Glutamatergic neuron (in vitro differentiated cells): ENCODE results near the gene PTX3. TPM values are rescaled to one million over a fixed set of nuclear protein-coding genes. Genes with fewer than 3 reads are reported as not detected.

Experiments
- DNase-seq: peaks from one replicate; pipeline ENCODE4 v3.0.0; 2022
- H3K27ac Mint-ChIP-seq: one replicate; pipeline ENCODE4 v1.8.0; 2020; ENCODE audit warnings: mild to moderate bottlenecking, mixed read lengths, inconsistent platforms; ENCODE audit not compliant: unreplicated experiment
- H3K27me3 Mint-ChIP-seq: one replicate; pipeline ENCODE4 v1.8.0; 2020; ENCODE audit warnings: mild to moderate bottlenecking, moderate library complexity, mixed read lengths, inconsistent platforms; ENCODE audit not compliant: unreplicated experiment
- H3K36me3 Mint-ChIP-seq: one replicate; pipeline ENCODE4 v1.8.0; 2020; ENCODE audit warnings: mild to moderate bottlenecking, mixed read lengths, inconsistent platforms; ENCODE audit not compliant: unreplicated experiment
- H3K4me1 Mint-ChIP-seq: one replicate; pipeline ENCODE4 v1.8.0; 2020; ENCODE audit warnings: mild to moderate bottlenecking, low read depth, mixed read lengths, inconsistent platforms; ENCODE audit not compliant: unreplicated experiment
- H3K4me3 Mint-ChIP-seq: one replicate; pipeline ENCODE4 v1.8.0; 2020; ENCODE audit warnings: mild to moderate bottlenecking, mixed read lengths, inconsistent platforms; ENCODE audit not compliant: unreplicated experiment
- H3K9me3 Mint-ChIP-seq: one replicate; pipeline ENCODE4 v1.8.0; 2020; ENCODE audit warnings: mild to moderate bottlenecking, moderate library complexity, mixed read lengths, inconsistent platforms; ENCODE audit not compliant: unreplicated experiment
- total RNA-seq: library from RNA; stranded (reverse); fragmentation: NEBNext Ultra II Directional; extraction: Animal tissue kit (Norgen Biotek cat#: 25700); gene quantifications from one replicate; pipeline ENCODE4 v1.2.1, GENCODE V29; 2021; ENCODE audit not compliant: unreplicated experiment
- TF ChIP-seq, protein P1 (sequence below): fragments of 200-600 bp; sonication (generic); IDR thresholded peaks from one replicate; pipeline ENCODE4 v1.5.0; 2021; ENCODE audit not compliant: partially characterized antibody, unreplicated experiment

The PTX3 gene
- total RNA-seq, 1 donor from 2014 or later: 2.4 TPM

DNA sequence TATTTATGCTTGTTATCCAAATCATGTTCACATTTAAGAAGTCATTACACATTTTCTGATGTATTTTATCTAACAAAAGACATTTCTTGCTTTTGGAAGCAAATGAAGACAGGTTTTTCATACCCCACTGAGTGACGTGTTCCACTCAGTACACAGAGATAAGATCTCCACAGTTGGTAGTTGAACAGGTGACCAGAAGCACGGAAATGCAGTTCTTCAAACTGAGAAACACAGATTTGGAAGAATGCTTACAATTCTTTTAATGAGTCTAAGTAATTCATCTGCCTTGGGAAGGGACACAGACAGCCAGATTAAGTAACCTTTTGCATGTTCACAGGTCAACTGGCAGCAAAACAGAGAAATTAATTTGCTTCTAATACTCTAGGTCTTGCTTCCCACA, 23.1 kb downstream of the PTX3 start:
- TF ChIP-seq, protein P1, sequence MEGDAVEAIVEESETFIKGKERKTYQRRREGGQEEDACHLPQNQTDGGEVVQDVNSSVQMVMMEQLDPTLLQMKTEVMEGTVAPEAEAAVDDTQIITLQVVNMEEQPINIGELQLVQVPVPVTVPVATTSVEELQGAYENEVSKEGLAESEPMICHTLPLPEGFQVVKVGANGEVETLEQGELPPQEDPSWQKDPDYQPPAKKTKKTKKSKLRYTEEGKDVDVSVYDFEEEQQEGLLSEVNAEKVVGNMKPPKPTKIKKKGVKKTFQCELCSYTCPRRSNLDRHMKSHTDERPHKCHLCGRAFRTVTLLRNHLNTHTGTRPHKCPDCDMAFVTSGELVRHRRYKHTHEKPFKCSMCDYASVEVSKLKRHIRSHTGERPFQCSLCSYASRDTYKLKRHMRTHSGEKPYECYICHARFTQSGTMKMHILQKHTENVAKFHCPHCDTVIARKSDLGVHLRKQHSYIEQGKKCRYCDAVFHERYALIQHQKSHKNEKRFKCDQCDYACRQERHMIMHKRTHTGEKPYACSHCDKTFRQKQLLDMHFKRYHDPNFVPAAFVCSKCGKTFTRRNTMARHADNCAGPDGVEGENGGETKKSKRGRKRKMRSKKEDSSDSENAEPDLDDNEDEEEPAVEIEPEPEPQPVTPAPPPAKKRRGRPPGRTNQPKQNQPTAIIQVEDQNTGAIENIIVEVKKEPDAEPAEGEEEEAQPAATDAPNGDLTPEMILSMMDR: no peak
- Mint-ChIP-seq H3K27me3 (no peaks in the 10 kb centered on the region), H3K9me3 (no peaks in the 10 kb centered on the region), H3K4me1 (no peaks in the 10 kb centered on the region), H3K4me3 (no peak overlapping the region), H3K27ac (no peak overlapping the region), H3K36me3 (no peaks in the 10 kb centered on the region)
- no peak for DNase-seq

DNA sequence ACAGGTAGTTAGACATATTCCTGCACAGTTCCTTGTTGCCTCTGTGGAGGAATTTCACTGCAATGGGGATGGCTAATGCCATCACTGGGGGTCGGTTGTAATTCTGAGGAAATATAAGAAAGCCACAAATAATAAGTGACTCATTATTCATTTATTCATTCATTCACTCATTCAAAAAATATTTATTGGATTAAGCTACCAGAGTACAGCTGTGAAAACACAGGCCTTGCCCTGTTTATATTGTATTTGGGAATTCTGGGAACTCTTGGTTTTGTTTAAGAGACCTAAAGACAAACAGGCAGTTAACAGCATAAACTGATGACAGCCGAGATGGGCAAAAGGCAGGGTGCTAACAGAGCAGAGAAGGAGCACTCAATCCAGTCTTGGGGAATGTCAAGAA, 23.6 kb downstream of the PTX3 start:
- Mint-ChIP-seq H3K36me3 (no peaks in the 10 kb centered on the region), H3K27me3 (no peaks in the 10 kb centered on the region), H3K4me3 (no peak overlapping the region), H3K27ac (no peak overlapping the region), H3K9me3 (no peaks in the 10 kb centered on the region), H3K4me1 (no peaks in the 10 kb centered on the region)
- TF ChIP-seq, protein P1: no peak
- no peak for DNase-seq

DNA sequence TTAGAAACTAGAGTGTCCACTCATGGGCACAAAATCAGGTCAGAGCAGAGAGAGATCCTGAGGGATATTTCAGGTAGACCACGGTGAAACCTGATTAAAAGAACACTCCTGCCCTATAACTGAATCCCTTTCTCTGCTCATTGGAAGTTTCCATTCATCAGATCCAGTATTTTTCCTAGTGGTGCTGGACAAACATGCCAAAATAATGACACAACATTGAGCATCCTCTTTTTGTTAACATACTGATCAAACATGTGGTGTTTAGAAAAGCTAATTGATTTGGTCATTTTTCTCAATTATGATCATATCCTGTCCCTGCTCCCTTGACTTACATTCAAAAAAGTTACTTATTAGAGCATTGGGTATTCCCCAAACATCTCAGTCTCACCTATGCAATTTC, 27.2 kb downstream of the PTX3 start:
- no peak for DNase-seq
- H3K27me3 Mint-ChIP-seq: no peaks in the 10 kb centered on the region
- H3K4me1 Mint-ChIP-seq: no peaks in the 10 kb centered on the region
- H3K9me3 Mint-ChIP-seq: no peaks in the 10 kb centered on the region
- no peaks in the 10 kb centered on the region for H3K36me3 Mint-ChIP-seq
- no peak overlapping the region for H3K4me3 Mint-ChIP-seq
- TF ChIP-seq, protein P1: no peak
- no peak overlapping the region for H3K27ac Mint-ChIP-seq

- DNase-seq: no peak
- TF ChIP-seq, protein P1: no peak
Observed at GRCh38 chr3:157464321-157464720, 27.7 kb downstream of the PTX3 start.

DNA sequence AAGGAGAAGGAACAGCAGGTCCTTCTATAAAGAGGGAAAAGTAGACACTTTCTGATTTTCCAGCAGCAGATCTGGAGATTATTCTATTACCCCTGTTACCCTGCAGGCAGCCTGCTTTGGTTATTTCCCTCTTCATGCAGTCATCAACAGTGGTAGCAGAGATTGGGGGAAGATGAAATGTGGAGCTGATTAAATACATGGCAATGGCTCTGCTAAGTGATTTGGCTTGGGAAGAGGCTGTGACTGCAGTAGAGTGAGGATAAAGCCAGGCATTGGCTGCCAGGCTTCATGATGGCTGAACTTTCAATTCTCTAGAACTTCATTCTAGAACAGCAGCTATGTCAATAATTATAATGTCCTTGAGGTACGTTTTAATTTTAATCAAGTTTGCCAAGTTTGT, 29.1 kb downstream of the PTX3 start:
- no peak for DNase-seq
- Mint-ChIP-seq H3K4me1 (no peaks in the 10 kb centered on the region), H3K9me3 (no peaks in the 10 kb centered on the region), H3K36me3 (no peaks in the 10 kb centered on the region), H3K27ac (no peak overlapping the region), H3K27me3 (no peaks in the 10 kb centered on the region), H3K4me3 (no peak overlapping the region)
- TF ChIP-seq, protein P1: no peak

More at GRCh38 chr3:157464321-157464720, 27.7 kb downstream of the PTX3 start:
- Mint-ChIP-seq H3K27ac (no peak overlapping the region), H3K36me3 (no peaks in the 10 kb centered on the region), H3K9me3 (no peaks in the 10 kb centered on the region), H3K27me3 (no peaks in the 10 kb centered on the region), H3K4me3 (no peak overlapping the region), H3K4me1 (no peaks in the 10 kb centered on the region)
